SK-N-SH (cell line): ENCODE data around the gene CASKIN1.

Experiments used
- CTCF ChIP-seq: fragments of 200-600 bp; sonication (generic); IDR thresholded peaks from 2 replicates; pipeline ENCODE4 v1.6.1; 2017; ENCODE audit warnings: antibody characterized with exemption, mild to moderate bottlenecking, moderate library complexity
- FOXJ3 ChIP-seq: sonication (generic); formaldehyde crosslinking; IDR thresholded peaks from 2 replicates; pipeline ENCODE4 v1.5.1; 2020; ENCODE audit warnings: mild to moderate bottlenecking, missing genetic modification reagents
- GATA2 ChIP-seq: sonication (generic); formaldehyde crosslinking; IDR thresholded peaks from 2 replicates; pipeline ENCODE4 v1.5.0; 2020; ENCODE audit warnings: mild to moderate bottlenecking, missing genetic modification reagents
- MAX ChIP-seq: IDR thresholded peaks from 2 replicates; pipeline ENCODE4 v1.4.0; 2012; ENCODE audit warnings: low read depth
- PBX3 ChIP-seq: IDR thresholded peaks from 2 replicates; pipeline ENCODE4; 2012
- POLR2AphosphoS5 ChIP-seq: IDR thresholded peaks from 2 replicates; pipeline ENCODE4 v1.6.1; 2012; ENCODE audit warnings: low read depth, low read length
- RAD21 ChIP-seq: IDR thresholded peaks from 2 replicates; pipeline ENCODE4 v1.6.1; 2012; ENCODE audit warnings: mild to moderate bottlenecking, low read length
- REST ChIP-seq: IDR thresholded peaks from 2 replicates; pipeline ENCODE4 v1.6.1; 2012; ENCODE audit warnings: mild to moderate bottlenecking, low read depth, low read length, moderate library complexity
- SIN3A ChIP-seq: IDR thresholded peaks from 2 replicates; pipeline ENCODE4 v1.6.1; 2012; ENCODE audit warnings: low read depth, mild to moderate bottlenecking, low read length, moderate library complexity, borderline replicate concordance
- USF2 ChIP-seq: fragments of 150-350 bp; IDR thresholded peaks from 2 replicates; pipeline ENCODE4 v1.6.1; 2017; ENCODE audit warnings: antibody characterized with exemption, low read length, low read depth, borderline replicate concordance

GRCh38 chr16:2155977-2156848 lies 40.2 kb downstream of the CASKIN1 start:
- TF ChIP-seq FOXJ3 (no peak), PBX3 (no peak), REST (no peak), RAD21 (no peak), CTCF (no peak), POLR2AphosphoS5 (no peak), SIN3A (no peak), USF2 (no peak), MAX (no peak), GATA2 (CRISPR knock-in tag) (no peak)
